GM12892 (cell line): Measurements from ENCODE around the gene AGK.
"Not testable (repeated sequence)": the region's sequence is repeated elsewhere in the genome, so short reads cannot be mapped to it uniquely, and the experiment has no call there.

ENCODE experiments used
- DNase-seq: peaks from one replicate; pipeline ENCODE4 v3.0.0; 2011; ENCODE audit not compliant: insufficient read length
- FAIRE-seq: peaks from 2 replicates; lab custom pipeline; 2011; peaks lifted over from hg19 to GRCh38; lab: Jason Lieb, UNC
- POLR2A ChIP-seq: IDR thresholded peaks from 2 replicates; pipeline ENCODE4 v1.6.1; 2011; ENCODE audit warnings: low read depth, low read length, control low read depth
- POLR2AphosphoS5 ChIP-seq: IDR thresholded peaks from 2 replicates; pipeline ENCODE4 v1.6.1; 2011; ENCODE audit warnings: low read depth, low read length, control low read depth
- TAF1 ChIP-seq: IDR thresholded peaks from 2 replicates; pipeline ENCODE4 v1.6.1; 2011; ENCODE audit warnings: low read depth, mild to moderate bottlenecking, control low read depth, low read length, borderline replicate concordance

The AGK gene

GRCh38 chr7:141575654-141576448 lies 24.6 kb downstream of the AGK start:
- DNase-seq (no peak), FAIRE-seq (no peak)
- TF ChIP-seq POLR2AphosphoS5 (no peak), TAF1 (no peak), POLR2A (no peak)

GRCh38 chr7:141577043-141577839 lies 26.0 kb downstream of the AGK start:
- TF ChIP-seq POLR2A: no peak
- no peak for TF ChIP-seq POLR2AphosphoS5
- no peak for TF ChIP-seq TAF1
- no peak for FAIRE-seq
- no peak for DNase-seq

- not testable (repeated sequence) for FAIRE-seq, DNase-seq
Observed at GRCh38 chr7:141579953-141580352, 28.7 kb downstream of the AGK start.

GRCh38 chr7:141582063-141582462 lies 30.9 kb downstream of the AGK start:
- not testable (repeated sequence) for FAIRE-seq, DNase-seq

- DNase-seq: no peak
- TF ChIP-seq POLR2A (no peak), TAF1 (no peak), POLR2AphosphoS5 (no peak)
- FAIRE-seq: no peak
Observed at GRCh38 chr7:141584935-141585334, 33.7 kb downstream of the AGK start.

GRCh38 chr7:141585592-141586510 lies 34.6 kb downstream of the AGK start:
- no peak for FAIRE-seq
- DNase-seq: peak; percentile 8
- TF ChIP-seq TAF1 (no peak), POLR2AphosphoS5 (no peak), POLR2A (no peak)

- FAIRE-seq (peak; percentile 58), DNase-seq (no peak)
- no peak for TF ChIP-seq TAF1
- TF ChIP-seq POLR2A: no peak
- TF ChIP-seq POLR2AphosphoS5: no peak
Observed at GRCh38 chr7:141586878-141587277, 35.7 kb downstream of the AGK start.

GRCh38 chr7:141587304-141587703 lies 36.1 kb downstream of the AGK start:
- FAIRE-seq (no peak), DNase-seq (no peak)
- TF ChIP-seq POLR2AphosphoS5 (no peak), TAF1 (no peak), POLR2A (no peak)

- no peak for DNase-seq
- TF ChIP-seq POLR2A (no peak), TAF1 (no peak), POLR2AphosphoS5 (no peak)
- no peak for FAIRE-seq
Observed at GRCh38 chr7:141588912-141589311, 37.7 kb downstream of the AGK start.

GRCh38 chr7:141590071-141590470 lies 38.9 kb downstream of the AGK start:
- TF ChIP-seq TAF1 (no peak), POLR2A (no peak), POLR2AphosphoS5 (no peak)
- FAIRE-seq (no peak), DNase-seq (no peak)

GRCh38 chr7:141590666-141591065 lies 39.5 kb downstream of the AGK start:
- FAIRE-seq (no peak), DNase-seq (no peak)
- no peak for TF ChIP-seq TAF1
- no peak for TF ChIP-seq POLR2A
- TF ChIP-seq POLR2AphosphoS5: no peak

- no peak for DNase-seq
- TF ChIP-seq POLR2AphosphoS5 (no peak), POLR2A (no peak), TAF1 (no peak)
- FAIRE-seq: peak; percentile 46
Observed at GRCh38 chr7:141593134-141593533, 41.9 kb downstream of the AGK start.
